ENCODE data around the gene PRPF31. TPM values are rescaled to one million over a fixed set of nuclear protein-coding genes. Genes with fewer than 3 reads are reported as not detected.

PRPF31 gene
- total RNA-seq, 1 experiment from 2014 or later = 109 TPM

DNA sequence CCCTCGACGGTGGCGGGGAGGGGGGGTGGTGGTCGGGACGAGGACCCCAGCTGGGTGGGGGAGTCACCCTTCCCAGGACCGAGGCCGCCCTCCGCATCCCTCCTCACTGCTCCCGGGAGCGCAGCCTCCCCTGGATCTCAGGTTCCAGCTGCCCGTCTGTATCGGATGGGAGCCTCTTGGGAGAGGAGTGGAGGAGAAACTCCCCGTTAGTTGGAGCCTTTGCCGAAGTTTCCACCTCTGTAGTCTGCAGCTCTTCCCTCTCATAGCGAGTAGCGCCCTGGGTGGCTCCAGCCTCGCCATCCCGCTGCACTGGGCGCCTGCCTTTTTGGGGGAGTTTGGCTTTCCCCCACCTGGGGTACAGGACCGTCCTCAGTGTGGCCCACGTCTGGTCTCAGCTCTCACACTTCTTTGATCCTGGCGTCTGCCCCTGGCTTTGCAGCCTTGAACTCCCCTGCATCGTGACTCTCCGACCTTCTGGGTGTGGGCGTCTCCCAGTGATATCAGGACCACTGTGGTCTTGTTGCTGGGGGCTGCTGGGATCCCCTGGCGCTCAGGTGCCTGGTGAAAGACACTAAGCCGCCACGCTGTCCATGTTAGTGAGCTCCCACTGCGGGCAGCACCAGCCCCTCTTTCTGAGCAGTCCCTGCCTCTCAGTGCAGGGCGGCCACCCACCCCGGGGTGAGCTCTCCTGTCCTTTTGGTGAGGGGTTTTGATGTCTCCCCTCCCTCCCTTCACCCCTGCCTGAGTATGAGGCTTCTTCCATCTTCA lies 23.1 kb downstream of the PRPF31 start:
- no peak for TF ChIP-seq EZH2 (IDR thresholded peaks at IDR 0.05; ENCODE audit: borderline replicate concordance, low read depth, low read length, poor library complexity, severe bottlenecking)
- no peak for TF ChIP-seq CTCF (conservative IDR thresholded peaks at IDR 0.05; ENCODE audit: low read depth, low read length)
- Histone ChIP-seq H3K4me1 (ENCODE audit: insufficient read depth, low read length, poor library complexity, severe bottlenecking) (peaks cover 12% of the 10 kb centered on the region), H3K4me3 (ENCODE audit: low read depth, low read length, poor library complexity, severe bottlenecking) (peak overlapping the region; percentile 99), H3K27ac (ENCODE audit: low read depth, low read length, poor library complexity, severe bottlenecking) (peak overlapping the region; percentile 99), H3K9me3 (ENCODE audit: low read depth, low read length, poor library complexity, severe bottlenecking) (no peaks in the 10 kb centered on the region), H3K36me3 (ENCODE audit: insufficient read depth, low read length, poor library complexity, severe bottlenecking) (peaks cover 37% of the 10 kb centered on the region), H3K27me3 (replicated peaks; ENCODE audit: insufficient read depth, low read depth, low read length, poor library complexity) (no peaks in the 10 kb centered on the region)
- no peak for DNase-seq (ENCODE audit: low spot score)
- no TSS peak for BruUV-seq (replicated peaks)
- ChIA-PET CTCF (no interaction called here), POLR2A (ENCODE audit: low non-redundant PET) (no interaction called here)
- intact Hi-C loops (cut with micrococcal nuclease; ENCODE audit: unreplicated experiment) = no loop called here

DNA sequence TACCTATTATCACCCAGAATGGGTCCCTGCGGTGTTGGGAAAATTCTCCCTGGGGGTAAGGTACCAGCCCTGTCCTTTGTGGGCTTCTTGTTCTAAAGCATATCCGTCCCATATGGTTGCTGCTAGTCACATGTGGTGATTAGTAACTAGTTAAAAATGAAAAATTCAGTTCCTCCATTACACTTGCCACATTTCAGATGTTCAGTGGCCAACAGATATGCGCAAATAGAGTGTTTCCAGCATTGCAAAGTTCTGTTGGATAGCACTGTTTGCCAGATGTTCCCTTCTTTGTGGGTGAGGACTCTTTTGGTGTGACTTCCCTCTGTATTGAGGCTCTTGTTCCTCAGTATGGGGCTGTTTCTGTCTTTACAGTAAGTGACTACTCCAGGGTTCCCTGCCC lies 25.8 kb downstream of the PRPF31 start:
- no peaks in the 10 kb centered on the region for H3K9me3 ChIP-seq (ENCODE audit: low read depth, low read length, poor library complexity, severe bottlenecking)
- BruUV-seq (replicated peaks) = no TSS peak
- intact Hi-C loops (cut with micrococcal nuclease; ENCODE audit: unreplicated experiment) = no loop called here
- H3K4me1 ChIP-seq (ENCODE audit: insufficient read depth, low read length, poor library complexity, severe bottlenecking) = peaks cover 12% of the 10 kb centered on the region
- H3K36me3 ChIP-seq (ENCODE audit: insufficient read depth, low read length, poor library complexity, severe bottlenecking) = peaks cover 64% of the 10 kb centered on the region
- no peaks in the 10 kb centered on the region for H3K27me3 ChIP-seq (replicated peaks; ENCODE audit: insufficient read depth, low read depth, low read length, poor library complexity)
- TF ChIP-seq CTCF (conservative IDR thresholded peaks at IDR 0.05; ENCODE audit: low read depth, low read length) (no peak), EZH2 (IDR thresholded peaks at IDR 0.05; ENCODE audit: borderline replicate concordance, low read depth, low read length, poor library complexity, severe bottlenecking) (no peak)
- ChIA-PET CTCF (no interaction called here), POLR2A (ENCODE audit: low non-redundant PET) (no interaction called here)
- DNase-seq (ENCODE audit: low spot score) = no peak
- H3K4me3 ChIP-seq (ENCODE audit: low read depth, low read length, poor library complexity, severe bottlenecking) = no peak overlapping the region
- H3K27ac ChIP-seq (ENCODE audit: low read depth, low read length, poor library complexity, severe bottlenecking) = no peak overlapping the region

DNA sequence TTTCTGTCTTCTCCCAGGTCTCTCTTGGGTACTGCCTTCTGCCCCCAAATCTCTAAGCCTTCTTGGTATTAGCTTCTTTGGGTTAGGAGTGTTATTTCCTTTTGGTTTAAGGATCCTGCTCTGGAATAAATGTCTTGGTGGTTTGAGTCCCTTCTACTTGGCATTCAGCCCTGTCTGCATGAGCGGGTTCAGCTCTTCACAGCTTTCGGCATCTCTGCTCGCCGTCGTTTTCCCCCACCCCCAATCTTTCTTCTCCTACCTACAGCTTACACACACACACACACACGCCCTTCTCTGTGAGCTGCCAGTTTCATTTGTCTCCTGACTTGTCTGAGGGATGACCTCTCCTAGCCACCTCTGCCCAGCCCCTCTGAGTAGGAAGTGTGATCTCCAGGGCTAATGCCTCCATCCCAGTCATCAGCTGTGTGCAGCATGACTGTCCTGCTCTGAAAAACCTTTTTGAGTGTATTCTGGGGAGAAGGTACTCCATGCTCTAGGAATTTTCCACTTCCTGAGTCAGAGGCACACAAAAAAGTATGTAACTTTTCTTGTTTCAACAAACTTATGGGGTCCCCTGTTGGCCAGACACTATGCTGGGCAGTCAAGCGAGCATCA lies 26.7 kb downstream of the PRPF31 start:
- Histone ChIP-seq H3K4me3 (ENCODE audit: low read depth, low read length, poor library complexity, severe bottlenecking) (no peak overlapping the region), H3K4me1 (ENCODE audit: insufficient read depth, low read length, poor library complexity, severe bottlenecking) (peaks cover 12% of the 10 kb centered on the region), H3K9me3 (ENCODE audit: low read depth, low read length, poor library complexity, severe bottlenecking) (no peaks in the 10 kb centered on the region), H3K36me3 (ENCODE audit: insufficient read depth, low read length, poor library complexity, severe bottlenecking) (peaks cover 73% of the 10 kb centered on the region), H3K27ac (ENCODE audit: low read depth, low read length, poor library complexity, severe bottlenecking) (no peak overlapping the region), H3K27me3 (replicated peaks; ENCODE audit: insufficient read depth, low read depth, low read length, poor library complexity) (no peaks in the 10 kb centered on the region)
- CTCF ChIA-PET = no interaction called here
- intact Hi-C loops (cut with micrococcal nuclease; ENCODE audit: unreplicated experiment) = no loop called here
- BruUV-seq (replicated peaks) = no TSS peak
- TF ChIP-seq CTCF (conservative IDR thresholded peaks at IDR 0.05; ENCODE audit: low read depth, low read length) (no peak), EZH2 (IDR thresholded peaks at IDR 0.05; ENCODE audit: borderline replicate concordance, low read depth, low read length, poor library complexity, severe bottlenecking) (no peak)
- DNase-seq (ENCODE audit: low spot score) = no peak
- POLR2A ChIA-PET (ENCODE audit: low non-redundant PET) = no interaction called here

Data from A673 (cell line).